ENCODE data around the gene YJEFN3.
A peak's percentile ranks its signal among the peaks of the same experiment; 100 is the strongest.

DNA sequence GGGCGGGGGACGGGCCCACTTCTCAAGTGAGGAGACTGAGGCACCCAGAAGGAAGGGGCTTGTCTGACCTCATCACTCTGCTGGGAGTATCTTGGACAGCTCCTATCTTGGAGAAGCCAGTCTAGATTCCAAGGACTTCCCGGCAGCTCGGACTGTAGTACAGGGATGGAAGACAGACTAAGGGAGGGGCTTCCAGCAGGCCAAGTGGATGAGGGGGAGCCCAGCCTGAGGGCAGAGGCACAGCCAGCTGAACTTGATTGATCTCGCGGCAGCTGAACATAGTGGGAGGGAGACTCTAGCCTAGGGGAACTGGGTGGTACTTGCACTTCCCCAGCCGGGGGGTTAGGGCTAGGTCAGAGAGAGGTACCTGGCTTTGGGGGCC lies 10.1 kb downstream of the YJEFN3 start:
- TF ChIP-seq, protein P1, sequence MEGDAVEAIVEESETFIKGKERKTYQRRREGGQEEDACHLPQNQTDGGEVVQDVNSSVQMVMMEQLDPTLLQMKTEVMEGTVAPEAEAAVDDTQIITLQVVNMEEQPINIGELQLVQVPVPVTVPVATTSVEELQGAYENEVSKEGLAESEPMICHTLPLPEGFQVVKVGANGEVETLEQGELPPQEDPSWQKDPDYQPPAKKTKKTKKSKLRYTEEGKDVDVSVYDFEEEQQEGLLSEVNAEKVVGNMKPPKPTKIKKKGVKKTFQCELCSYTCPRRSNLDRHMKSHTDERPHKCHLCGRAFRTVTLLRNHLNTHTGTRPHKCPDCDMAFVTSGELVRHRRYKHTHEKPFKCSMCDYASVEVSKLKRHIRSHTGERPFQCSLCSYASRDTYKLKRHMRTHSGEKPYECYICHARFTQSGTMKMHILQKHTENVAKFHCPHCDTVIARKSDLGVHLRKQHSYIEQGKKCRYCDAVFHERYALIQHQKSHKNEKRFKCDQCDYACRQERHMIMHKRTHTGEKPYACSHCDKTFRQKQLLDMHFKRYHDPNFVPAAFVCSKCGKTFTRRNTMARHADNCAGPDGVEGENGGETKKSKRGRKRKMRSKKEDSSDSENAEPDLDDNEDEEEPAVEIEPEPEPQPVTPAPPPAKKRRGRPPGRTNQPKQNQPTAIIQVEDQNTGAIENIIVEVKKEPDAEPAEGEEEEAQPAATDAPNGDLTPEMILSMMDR (optimal IDR thresholded peaks at IDR 0.05 in 1 of 3, IDR thresholded peaks at IDR 0.05 in 1 of 3, conservative IDR thresholded peaks at IDR 0.05 in 1 of 3; ENCODE audit: extremely low read depth in 1 of 3, insufficient read depth in 2 of 3, low read length in 3 of 3): no peak
- peak; percentile 13 for TF ChIP-seq EZH2 (IDR thresholded peaks at IDR 0.05; ENCODE audit: low read length)
